Adrenal gland (tissue), 5 donors: ENCODE results near the gene ASPN.

ENCODE experiments used
- POLR2A ChIP-seq, 2 donors: fragments of 450-650 bp; IDR thresholded peaks; one replicate each; pipeline ENCODE4 v1.6.1; 2017; ENCODE audit warnings: antibody characterized with exemption in 2 of 2, mild to moderate bottlenecking in 2 of 2, moderate library complexity in 1 of 2
- TF ChIP-seq, protein P1 (sequence below), 6 experiments: fragments of 450-650 bp in 4 of 6; fragments of 200-600 bp in 2 of 6; sonication (generic) in 1 of 6; IDR thresholded peaks; 1 replicate in 5 of 6; 2 replicates in 1 of 6; pipeline versions ENCODE4 v1.5.1 to v1.8.0; 2016 to 2021; ENCODE audit warnings: antibody characterized with exemption in 6 of 6, mild to moderate bottlenecking in 2 of 6, moderate library complexity in 1 of 6
- donor health status: DM: no; HTN: no; CAD: no.

GRCh38 chr9:92467511-92467910 is 14.8 kb downstream of the ASPN start:
- TF ChIP-seq, protein P1, sequence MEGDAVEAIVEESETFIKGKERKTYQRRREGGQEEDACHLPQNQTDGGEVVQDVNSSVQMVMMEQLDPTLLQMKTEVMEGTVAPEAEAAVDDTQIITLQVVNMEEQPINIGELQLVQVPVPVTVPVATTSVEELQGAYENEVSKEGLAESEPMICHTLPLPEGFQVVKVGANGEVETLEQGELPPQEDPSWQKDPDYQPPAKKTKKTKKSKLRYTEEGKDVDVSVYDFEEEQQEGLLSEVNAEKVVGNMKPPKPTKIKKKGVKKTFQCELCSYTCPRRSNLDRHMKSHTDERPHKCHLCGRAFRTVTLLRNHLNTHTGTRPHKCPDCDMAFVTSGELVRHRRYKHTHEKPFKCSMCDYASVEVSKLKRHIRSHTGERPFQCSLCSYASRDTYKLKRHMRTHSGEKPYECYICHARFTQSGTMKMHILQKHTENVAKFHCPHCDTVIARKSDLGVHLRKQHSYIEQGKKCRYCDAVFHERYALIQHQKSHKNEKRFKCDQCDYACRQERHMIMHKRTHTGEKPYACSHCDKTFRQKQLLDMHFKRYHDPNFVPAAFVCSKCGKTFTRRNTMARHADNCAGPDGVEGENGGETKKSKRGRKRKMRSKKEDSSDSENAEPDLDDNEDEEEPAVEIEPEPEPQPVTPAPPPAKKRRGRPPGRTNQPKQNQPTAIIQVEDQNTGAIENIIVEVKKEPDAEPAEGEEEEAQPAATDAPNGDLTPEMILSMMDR (IDR thresholded peaks at IDR 0.05), result no peak
- TF ChIP-seq POLR2A (IDR thresholded peaks at IDR 0.05), result no peak
